Prostate gland (tissue), 2 donors: Measurements from ENCODE around the gene KMT5B. TPM values are rescaled to one million over a fixed set of nuclear protein-coding genes. Genes with fewer than 3 reads are reported as not detected.

Experiments used
- DNase-seq: peaks from one replicate; pipeline ENCODE4 v3.0.0-alpha.2; 2019; ENCODE audit warnings: low spot score
- H3K27ac ChIP-seq, 2 donors: fragments of 200-600 bp; sonication (generic); 2 replicates each; pipeline ENCODE4 v1.5.1; 2017 to 2019
- H3K27me3 ChIP-seq: fragments of 200-600 bp; sonication (generic); replicated peaks from 2 replicates; pipeline ENCODE4 v1.5.1; 2019; ENCODE audit not compliant: insufficient read depth
- H3K36me3 ChIP-seq, 2 donors: fragments of 200-600 bp; sonication (generic); 1 replicate in 1 of 2; 2 replicates in 1 of 2; pipeline versions ENCODE4 v1.5.1 to v1.8.1; 2017 to 2019
- H3K4me1 ChIP-seq: fragments of 200-600 bp; sonication (generic); replicated peaks from 2 replicates; pipeline ENCODE4 v1.5.1; 2019
- H3K4me3 ChIP-seq, 2 donors: fragments of 200-600 bp; sonication (generic); 2 replicates each; pipeline ENCODE4 v1.5.1; 2017 to 2019
- H3K9me3 ChIP-seq: fragments of 200-600 bp; sonication (generic); 2 replicates; pipeline ENCODE4 v1.5.1; 2017
- POLR2A ChIP-seq: fragments of 450-650 bp; IDR thresholded peaks from one replicate; pipeline ENCODE4 v1.6.1; 2016; ENCODE audit warnings: antibody characterized with exemption, mild to moderate bottlenecking
- POLR2AphosphoS5 ChIP-seq: sonication (generic); formaldehyde crosslinking; IDR thresholded peaks from one replicate; pipeline ENCODE4 v1.6.1; 2017; ENCODE audit warnings: antibody characterized with exemption
- WGBS: methylation state at CpG from one replicate; pipeline ENCODE4 v1.1.5; 2018; 5-methylcytosine and 5-hydroxymethylcytosine counted together
- intact Hi-C: fragments of 100-400 bp; cut with DNase I; formaldehyde crosslinking; loops from one replicate; pipeline ENCODE4 v1.14.2; 2022
- total RNA-seq, 2 donors: library from RNA; depleted of rRNA; stranded (reverse); fragments of >200 nt; gene quantifications; one replicate each; pipeline ENCODE4 v1.1.0, GENCODE V29; 2016
- TF ChIP-seq, protein P1 (sequence below), 4 experiments: fragments of 200-600 bp in 2 of 4; fragments of 450-650 bp in 2 of 4; sonication (generic) in 2 of 4; IDR thresholded peaks; 1 replicate in 3 of 4; 2 replicates in 1 of 4; pipeline ENCODE4 v1.5.1; 2016 to 2019; ENCODE audit warnings: antibody characterized with exemption in 4 of 4, mild to moderate bottlenecking in 2 of 4, moderate library complexity in 2 of 4

KMT5B gene
- total RNA-seq, 2 donors from 2014 or later = 41.0 to 57.7 TPM

DNA sequence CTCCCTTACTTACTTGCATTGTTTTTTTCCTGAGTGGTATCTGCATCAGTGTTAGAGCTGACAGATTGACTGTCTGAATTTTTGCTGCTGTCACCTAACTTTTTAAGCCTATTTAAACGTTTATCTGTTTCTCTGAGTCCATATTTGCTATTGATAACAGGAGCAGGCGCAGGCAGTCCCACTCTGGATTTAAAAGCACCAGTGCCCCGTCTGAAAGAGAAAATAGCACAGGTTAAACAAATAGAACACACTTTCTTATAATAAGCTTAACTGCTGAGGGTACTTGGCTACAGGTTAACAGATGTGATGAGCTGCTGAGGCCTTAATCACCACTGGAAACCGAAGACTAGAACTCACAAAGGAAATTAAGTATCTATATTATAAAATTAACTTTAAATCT, 46.1 kb downstream of the KMT5B start:
- WGBS = 64% methylated on average over 4 of the region's 4 CpGs
- intact Hi-C loops = no loop called here
- Histone ChIP-seq H3K4me1 (no peaks in the 10 kb centered on the region), H3K9me3 (no peaks in the 10 kb centered on the region), H3K27ac (no peak overlapping the region), H3K27me3 (no peaks in the 10 kb centered on the region), H3K4me3 (no peak overlapping the region), H3K36me3 (peaks cover 8 to 14% of the 10 kb centered on the region in 2 donors)
- no peak for DNase-seq
- TF ChIP-seq POLR2AphosphoS5 (no peak), POLR2A (no peak)
- TF ChIP-seq, protein P1, sequence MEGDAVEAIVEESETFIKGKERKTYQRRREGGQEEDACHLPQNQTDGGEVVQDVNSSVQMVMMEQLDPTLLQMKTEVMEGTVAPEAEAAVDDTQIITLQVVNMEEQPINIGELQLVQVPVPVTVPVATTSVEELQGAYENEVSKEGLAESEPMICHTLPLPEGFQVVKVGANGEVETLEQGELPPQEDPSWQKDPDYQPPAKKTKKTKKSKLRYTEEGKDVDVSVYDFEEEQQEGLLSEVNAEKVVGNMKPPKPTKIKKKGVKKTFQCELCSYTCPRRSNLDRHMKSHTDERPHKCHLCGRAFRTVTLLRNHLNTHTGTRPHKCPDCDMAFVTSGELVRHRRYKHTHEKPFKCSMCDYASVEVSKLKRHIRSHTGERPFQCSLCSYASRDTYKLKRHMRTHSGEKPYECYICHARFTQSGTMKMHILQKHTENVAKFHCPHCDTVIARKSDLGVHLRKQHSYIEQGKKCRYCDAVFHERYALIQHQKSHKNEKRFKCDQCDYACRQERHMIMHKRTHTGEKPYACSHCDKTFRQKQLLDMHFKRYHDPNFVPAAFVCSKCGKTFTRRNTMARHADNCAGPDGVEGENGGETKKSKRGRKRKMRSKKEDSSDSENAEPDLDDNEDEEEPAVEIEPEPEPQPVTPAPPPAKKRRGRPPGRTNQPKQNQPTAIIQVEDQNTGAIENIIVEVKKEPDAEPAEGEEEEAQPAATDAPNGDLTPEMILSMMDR (IDR thresholded peaks at IDR 0.05) = no peak

DNA sequence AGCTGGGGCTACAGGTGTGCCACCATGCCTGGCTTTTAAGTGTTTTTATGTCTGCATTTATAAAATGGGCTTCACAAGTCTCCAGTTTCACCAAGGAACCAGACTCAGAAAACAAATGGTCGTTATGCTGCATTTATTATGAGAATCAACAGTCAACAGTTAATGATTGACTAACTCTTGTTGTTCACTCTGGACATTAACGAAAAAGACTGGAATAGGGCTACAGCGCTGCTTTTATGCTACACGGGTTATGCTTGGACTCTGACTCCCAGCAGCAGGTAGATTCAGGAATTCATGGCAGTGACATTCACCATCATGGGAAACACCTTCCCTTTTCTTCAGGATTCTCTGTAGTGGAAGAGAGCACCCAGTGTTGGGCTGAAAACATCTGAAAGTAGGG, 47.5 kb downstream of the KMT5B start:
- Histone ChIP-seq H3K27ac (no peak overlapping the region), H3K4me1 (no peaks in the 10 kb centered on the region), H3K4me3 (no peak overlapping the region), H3K9me3 (no peaks in the 10 kb centered on the region), H3K36me3 (peaks cover 8 to 14% of the 10 kb centered on the region in 2 donors), H3K27me3 (no peaks in the 10 kb centered on the region)
- intact Hi-C loops = no loop called here
- 68% methylated on average over 4 of the region's 4 CpGs for WGBS
- TF ChIP-seq, protein P1 (IDR thresholded peaks at IDR 0.05) = no peak
- TF ChIP-seq POLR2A = no peak
- TF ChIP-seq POLR2AphosphoS5 = no peak
- DNase-seq = no peak

DNA sequence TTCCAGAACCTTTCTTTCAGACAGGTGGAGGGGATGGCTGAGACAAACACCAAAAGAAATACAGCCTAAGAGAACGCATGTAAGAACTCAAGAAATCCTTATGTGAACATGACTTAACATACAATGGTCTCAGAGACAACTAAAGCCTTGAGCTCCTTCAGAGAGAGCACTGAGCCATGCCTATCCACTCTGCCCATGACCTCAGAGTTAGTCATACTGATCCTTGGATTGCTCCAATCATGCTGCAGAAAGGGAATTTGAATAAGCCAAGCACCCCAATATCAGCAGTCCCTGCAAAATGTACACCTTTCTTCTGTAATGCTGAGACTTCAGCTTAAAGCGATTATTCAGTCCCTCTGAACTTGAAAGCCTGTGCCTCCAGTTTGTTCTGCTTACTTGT, 48.7 kb downstream of the KMT5B start:
- Histone ChIP-seq H3K36me3 (peaks cover 0 to 6% of the 10 kb centered on the region in 2 donors), H3K9me3 (no peaks in the 10 kb centered on the region), H3K27ac (no peak overlapping the region), H3K4me1 (no peaks in the 10 kb centered on the region), H3K4me3 (no peak overlapping the region), H3K27me3 (no peaks in the 10 kb centered on the region)
- intact Hi-C loops = no loop called here
- 82% methylated on average over 2 of the region's 2 CpGs for WGBS
- no peak for TF ChIP-seq POLR2AphosphoS5
- TF ChIP-seq POLR2A = no peak
- TF ChIP-seq, protein P1 (IDR thresholded peaks at IDR 0.05) = no peak
- no peak for DNase-seq

DNA sequence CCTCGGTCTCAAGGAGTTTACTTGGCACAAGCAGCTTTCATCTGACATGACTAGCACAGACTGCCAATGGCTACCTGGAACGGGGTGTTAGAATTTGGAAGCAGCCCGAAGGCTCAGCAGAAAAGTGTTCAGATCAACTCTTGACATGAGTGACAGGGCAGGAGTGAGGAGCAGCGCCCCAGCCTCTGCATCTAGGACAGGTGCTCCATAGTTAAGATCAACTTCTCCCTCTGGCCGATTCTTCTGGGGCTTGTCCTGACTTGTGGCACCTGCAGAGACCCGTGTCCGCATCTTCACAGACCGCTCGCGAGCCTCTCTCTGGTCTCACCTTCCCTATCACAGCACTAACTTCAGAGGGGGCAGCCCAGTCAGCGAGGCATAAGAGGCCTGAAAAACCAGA, 49.4 kb downstream of the KMT5B start:
- no peak for TF ChIP-seq POLR2A
- TF ChIP-seq, protein P1 (IDR thresholded peaks at IDR 0.05) = no peak
- TF ChIP-seq POLR2AphosphoS5 = no peak
- H3K36me3 ChIP-seq = peaks cover 0 to 6% of the 10 kb centered on the region in 2 donors
- no peak for DNase-seq
- no peak overlapping the region for H3K4me3 ChIP-seq
- intact Hi-C loops = no loop called here
- no peaks in the 10 kb centered on the region for H3K27me3 ChIP-seq
- H3K4me1 ChIP-seq = no peaks in the 10 kb centered on the region
- WGBS = 70% methylated on average over 11 of the region's 11 CpGs
- H3K9me3 ChIP-seq = no peaks in the 10 kb centered on the region
- H3K27ac ChIP-seq = no peak overlapping the region

DNA sequence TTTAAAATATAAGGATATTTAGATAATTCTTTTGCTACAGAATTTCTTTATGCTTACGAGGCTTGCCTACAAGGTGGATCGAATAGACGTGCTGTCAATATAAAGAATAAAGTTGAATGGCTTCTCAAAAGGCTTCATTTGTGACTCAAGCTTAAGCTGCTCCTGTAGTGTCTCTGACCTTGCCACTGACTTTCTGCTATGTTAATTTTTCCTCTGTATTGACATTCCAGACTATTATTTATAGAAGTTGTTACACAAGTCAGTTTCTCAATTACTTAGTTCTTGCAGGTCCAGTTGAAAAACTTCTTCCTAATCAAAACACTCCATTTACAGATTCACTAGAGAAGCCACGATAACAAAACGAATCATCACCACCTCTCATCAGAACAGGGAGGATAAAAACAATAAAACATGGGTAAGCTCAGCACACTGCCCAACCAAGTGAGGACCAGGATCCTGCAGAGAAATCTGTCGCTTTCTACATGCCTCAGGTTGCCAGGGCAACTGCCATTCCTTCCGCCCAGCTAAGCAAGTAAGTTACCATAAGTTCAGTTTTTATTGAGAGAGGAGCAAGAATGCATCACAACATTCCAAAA, 52.9 kb downstream of the KMT5B start:
- intact Hi-C loops = no loop called here
- H3K27me3 ChIP-seq = no peaks in the 10 kb centered on the region
- no peaks in the 10 kb centered on the region for H3K9me3 ChIP-seq
- WGBS = 81% methylated on average over 7 of the region's 7 CpGs
- DNase-seq = no peak
- H3K27ac ChIP-seq = no peak overlapping the region
- TF ChIP-seq POLR2AphosphoS5 (no peak), POLR2A (no peak)
- TF ChIP-seq, protein P1 (IDR thresholded peaks at IDR 0.05) = no peak
- no peaks in the 10 kb centered on the region for H3K4me1 ChIP-seq
- no peaks in the 10 kb centered on the region for H3K36me3 ChIP-seq
- H3K4me3 ChIP-seq = no peak overlapping the region
